Activated CD4-positive, CD25-positive, alpha-beta regulatory T cell treated with anti-CD3 and anti-CD28 coated beads, Interleukin-2, amount 50 U/mL, for 72 hours (primary cell): Measurements from ENCODE around the gene PAPSS2.

ENCODE experiments used
- DNase-seq: peaks from one replicate; pipeline ENCODE4 v3.0.0; 2021

The PAPSS2 gene

GRCh38 chr10:87672551-87672950 is 12.9 kb downstream of the PAPSS2 start:
- DNase-seq = no peak

- DNase-seq = no peak
Measured at GRCh38 chr10:87674943-87675342, 15.3 kb downstream of the PAPSS2 start.

- DNase-seq = no peak
Measured at GRCh38 chr10:87675396-87676376, 16.0 kb downstream of the PAPSS2 start.

GRCh38 chr10:87677595-87677994 is 17.9 kb downstream of the PAPSS2 start:
- no peak for DNase-seq

- no peak for DNase-seq
Measured at GRCh38 chr10:87678302-87678701, 18.6 kb downstream of the PAPSS2 start.

- no peak for DNase-seq
Measured at GRCh38 chr10:87683356-87683755, 23.7 kb downstream of the PAPSS2 start.

- DNase-seq = no peak
Measured at GRCh38 chr10:87684001-87684638, 24.4 kb downstream of the PAPSS2 start.

GRCh38 chr10:87685832-87686574 is 26.3 kb downstream of the PAPSS2 start:
- no peak for DNase-seq

GRCh38 chr10:87691506-87692070 is 31.9 kb downstream of the PAPSS2 start:
- DNase-seq = no peak

- DNase-seq = no peak
Measured at GRCh38 chr10:87692956-87693484, 33.3 kb downstream of the PAPSS2 start.

- DNase-seq = no peak
Measured at GRCh38 chr10:87694011-87694794, 34.5 kb downstream of the PAPSS2 start.

- no peak for DNase-seq
Measured at GRCh38 chr10:87695074-87695473, 35.4 kb downstream of the PAPSS2 start.

- no peak for DNase-seq
Measured at GRCh38 chr10:87696922-87697745, 37.5 kb downstream of the PAPSS2 start.

- DNase-seq = no peak
Measured at GRCh38 chr10:87700031-87700796, 40.5 kb downstream of the PAPSS2 start.

GRCh38 chr10:87702260-87702972 is 42.7 kb downstream of the PAPSS2 start:
- no peak for DNase-seq

GRCh38 chr10:87702973-87703294 is 43.3 kb downstream of the PAPSS2 start:
- DNase-seq = no peak

GRCh38 chr10:87703771-87704170 is 44.1 kb downstream of the PAPSS2 start:
- no peak for DNase-seq

- no peak for DNase-seq
Measured at GRCh38 chr10:87705339-87705738, 45.7 kb downstream of the PAPSS2 start.

GRCh38 chr10:87706731-87707130 is 47.1 kb downstream of the PAPSS2 start:
- DNase-seq = no peak

- no peak for DNase-seq
Measured at GRCh38 chr10:87707254-87707653, 47.6 kb downstream of the PAPSS2 start.
